Type B pancreatic cell (in vitro differentiated cells): Measurements from ENCODE around the gene ZSWIM3. TPM values are rescaled to one million over a fixed set of nuclear protein-coding genes. Genes with fewer than 3 reads are reported as not detected.

ENCODE experiments used
- DNase-seq: peaks from one replicate; pipeline ENCODE4 v3.0.0; 2021; ENCODE audit warnings: mixed read lengths; ENCODE audit not compliant: unreplicated experiment; ENCODE audit errors: extremely low spot score
- H3K27ac Mint-ChIP-seq: 2 replicates; pipeline ENCODE4 v1.8.0; 2021; ENCODE audit warnings: mild to moderate bottlenecking, mixed read lengths
- H3K27me3 Mint-ChIP-seq: 2 replicates; pipeline ENCODE4 v1.8.0; 2021; ENCODE audit warnings: mixed read lengths
- H3K36me3 Mint-ChIP-seq: 2 replicates; pipeline ENCODE4 v1.8.0; 2021; ENCODE audit warnings: mixed read lengths
- H3K4me1 Mint-ChIP-seq: one replicate; pipeline ENCODE4 v1.8.0; 2021; ENCODE audit warnings: mixed read lengths; ENCODE audit not compliant: unreplicated experiment
- H3K4me3 Mint-ChIP-seq: 2 replicates; pipeline ENCODE4 v1.8.0; 2021; ENCODE audit warnings: mild to moderate bottlenecking, mixed read lengths
- H3K9me3 Mint-ChIP-seq: 2 replicates; pipeline ENCODE4 v1.8.0; 2021; ENCODE audit warnings: mixed read lengths
- CTCF ChIP-seq: fragments of 200-600 bp; sonication (generic); conservative IDR thresholded peaks from 2 replicates; pipeline ENCODE4 v1.5.0; 2021; ENCODE audit warnings: antibody characterized with exemption, mild to moderate bottlenecking
- long read RNA-seq: library from polyadenylated mRNA; unstranded; transcript quantifications from one replicate; pipeline ENCODE4 v2.0.0, GENCODE V29; 2020
- total RNA-seq: library from RNA; stranded (reverse); gene quantifications from 2 replicates; pipeline ENCODE4 v1.2.1, GENCODE V29; 2021; ENCODE audit warnings: low replicate concordance

Gene ZSWIM3
- 3.7 and 4.7 TPM in 2 replicates for total RNA-seq
- long read RNA-seq, transcript ZSWIM3-201 (2 exons, 2,773 nt): major isoform, 40 of 43 reads
- long read RNA-seq, partial matches to known transcripts: 1 of 43 reads
- long read RNA-seq, other reads (novel, unspliced or antisense): 2 of 43 reads

- DNase-seq: peak; percentile 93
- peaks cover 25% of the 10 kb centered on the region for H3K4me1 Mint-ChIP-seq
- peak within 1 kb of the TSS; percentile 90 for H3K27ac Mint-ChIP-seq
- H3K4me3 Mint-ChIP-seq: peak within 1 kb of the TSS; percentile 96
- H3K27me3 Mint-ChIP-seq: no peaks in the 10 kb centered on the region
- no peaks in the 10 kb centered on the region for H3K36me3 Mint-ChIP-seq
- no peaks in the 10 kb centered on the region for H3K9me3 Mint-ChIP-seq
- TF ChIP-seq CTCF: no peak
Observed at GRCh38 chr20:45857114-45857881, at the start of gene ZSWIM3, which contains the start of gene ACOT8. Gene ZSWIM3, plus strand, starts transcription at chr20:45857614. Its CDS starts 212 bp downstream, at chr20:45857826. Gene ACOT8, minus strand, starts transcription at chr20:45857392. Its CDS starts 77 bp downstream, at chr20:45857315.

- no peak for DNase-seq
- Mint-ChIP-seq H3K4me1 (peaks cover 12% of the 10 kb centered on the region), H3K36me3 (peaks cover 20% of the 10 kb centered on the region), H3K9me3 (no peaks in the 10 kb centered on the region), H3K27me3 (no peaks in the 10 kb centered on the region), H3K4me3 (no peak overlapping the region), H3K27ac (no peak overlapping the region)
- no peak for TF ChIP-seq CTCF
Observed at GRCh38 chr20:45810191-45810970, 47.0 kb upstream of the ZSWIM3 start.

GRCh38 chr20:45812157-45813005 is 45.0 kb upstream of the ZSWIM3 start, which contains the start of gene UBE2C:
Gene UBE2C, plus strand, starts transcription at chr20:45812644. Its CDS starts 52 bp downstream, at chr20:45812696.
- peak; percentile 97 for DNase-seq
- Mint-ChIP-seq H3K4me3 (peak within 1 kb of the TSS; percentile 94), H3K27me3 (no peaks in the 10 kb centered on the region), H3K9me3 (no peaks in the 10 kb centered on the region), H3K27ac (peak within 1 kb of the TSS; percentile 83), H3K4me1 (peaks cover 16% of the 10 kb centered on the region), H3K36me3 (peaks cover 23% of the 10 kb centered on the region)
- no peak for TF ChIP-seq CTCF

GRCh38 chr20:45813006-45813340 is 44.4 kb upstream of the ZSWIM3 start:
- Mint-ChIP-seq H3K4me3 (peak overlapping the region; percentile 94), H3K4me1 (peaks cover 20% of the 10 kb centered on the region), H3K36me3 (peaks cover 23% of the 10 kb centered on the region), H3K27me3 (no peaks in the 10 kb centered on the region), H3K9me3 (no peaks in the 10 kb centered on the region), H3K27ac (peak overlapping the region; percentile 83)
- no peak for DNase-seq
- TF ChIP-seq CTCF: no peak

- no peak for DNase-seq
- H3K27me3 Mint-ChIP-seq: no peaks in the 10 kb centered on the region
- H3K4me1 Mint-ChIP-seq: peaks cover 20% of the 10 kb centered on the region
- peak overlapping the region; percentile 94 for H3K4me3 Mint-ChIP-seq
- H3K27ac Mint-ChIP-seq: peak overlapping the region; percentile 83
- no peak for TF ChIP-seq CTCF
- H3K36me3 Mint-ChIP-seq: peaks cover 23% of the 10 kb centered on the region
- no peaks in the 10 kb centered on the region for H3K9me3 Mint-ChIP-seq
Observed at GRCh38 chr20:45813489-45813888, 43.9 kb upstream of the ZSWIM3 start.
